ENCODE measurements around the gene FAF2.

FAF2 gene

DNA sequence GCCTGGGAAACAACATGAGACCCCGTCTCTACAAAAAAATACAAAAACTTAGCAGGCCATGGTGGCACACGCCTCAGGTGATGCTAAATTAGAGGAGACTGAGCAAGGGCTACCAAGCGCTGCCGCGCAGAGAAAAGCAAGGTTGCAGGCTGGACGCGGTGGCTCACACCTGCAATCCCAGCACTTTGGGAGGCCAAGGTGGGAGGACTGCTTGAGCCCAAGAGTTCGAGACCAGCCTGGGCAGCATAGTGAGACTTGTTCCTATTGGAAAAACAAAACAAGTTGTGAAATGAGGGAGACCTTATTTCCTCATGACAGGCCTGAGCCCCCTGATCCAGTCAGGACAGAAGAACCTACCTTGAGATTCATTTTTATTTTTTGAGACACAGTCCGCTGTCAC is 77.5 kb downstream of the FAF2 start:
- ATAC-seq (no peak), DNase-seq (ENCODE audit: low spot score in 2 of 2) (no peak)
- no peaks in the 10 kb centered on the region for H3K9me3 Mint-ChIP-seq
- H3K4me3 Mint-ChIP-seq, result no peak overlapping the region
- H3K36me3 Mint-ChIP-seq, result peaks cover 31% of the 10 kb centered on the region
- peaks cover 29% of the 10 kb centered on the region for H3K4me1 Mint-ChIP-seq
- no peak overlapping the region for H3K27ac Mint-ChIP-seq

GRCh38 chr5:176526462-176526861 is 78.3 kb downstream of the FAF2 start:
- Mint-ChIP-seq H3K4me3 (no peak overlapping the region), H3K27ac (no peak overlapping the region), H3K9me3 (no peaks in the 10 kb centered on the region), H3K4me1 (peaks cover 32% of the 10 kb centered on the region), H3K36me3 (peaks cover 38% of the 10 kb centered on the region)
- ATAC-seq, result no peak
- DNase-seq (ENCODE audit: low spot score in 2 of 2), result no peak

DNA sequence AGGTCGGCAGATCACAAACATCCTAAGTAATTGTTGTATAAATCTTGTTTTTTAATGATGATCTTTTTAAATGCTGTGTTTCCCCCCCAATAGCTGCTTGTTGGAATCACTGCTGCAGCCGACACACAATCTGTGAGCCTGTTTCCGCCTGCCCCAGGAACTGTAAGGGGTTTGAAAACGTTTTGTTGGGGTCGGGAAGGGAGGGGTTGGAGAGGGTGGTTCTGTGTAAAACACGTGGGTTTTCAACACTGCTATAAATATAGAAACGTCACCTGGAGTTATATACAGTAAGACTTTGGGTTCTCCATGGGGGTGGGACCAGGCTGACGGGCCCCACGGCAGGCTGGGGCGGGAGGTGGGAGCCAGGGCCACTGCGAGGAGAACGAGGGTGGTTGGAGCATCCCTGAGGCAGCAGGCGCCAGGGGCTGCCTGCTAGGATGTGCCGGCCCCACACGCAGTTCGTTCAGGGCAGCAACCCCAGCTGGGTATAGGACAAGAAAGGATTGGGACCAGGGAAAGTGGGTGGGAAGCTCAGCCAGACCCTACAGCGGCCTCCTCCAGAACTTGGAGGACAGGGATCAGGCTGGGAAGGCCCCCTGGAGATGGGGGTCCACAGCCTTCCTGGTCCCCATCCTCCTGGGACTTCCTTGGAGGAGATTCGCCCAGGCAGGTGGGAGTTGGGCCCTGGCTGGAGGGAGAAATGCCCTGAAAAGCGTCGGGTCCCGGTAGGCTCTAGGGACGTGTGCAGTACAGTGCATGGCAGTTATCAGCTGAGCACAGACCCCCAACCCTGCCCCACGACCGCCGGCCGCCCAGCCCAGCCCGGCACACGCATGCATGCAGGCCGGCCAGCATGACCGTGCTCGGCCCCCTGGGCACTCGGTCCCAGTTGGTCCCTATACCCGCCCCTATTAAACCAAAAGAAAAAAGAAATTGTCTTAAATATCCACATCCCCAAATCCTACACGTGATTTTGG is 79.3 kb downstream of the FAF2 start:
- Mint-ChIP-seq H3K27ac (peak overlapping the region; percentile 12), H3K36me3 (peaks cover 42% of the 10 kb centered on the region), H3K4me1 (peaks cover 36% of the 10 kb centered on the region), H3K4me3 (no peak overlapping the region), H3K9me3 (no peaks in the 10 kb centered on the region)
- no peak for ATAC-seq
- no peak for DNase-seq (ENCODE audit: low spot score in 2 of 2)

- no peak for ATAC-seq
- Mint-ChIP-seq H3K4me3 (no peak overlapping the region), H3K27ac (peak overlapping the region; percentile 12), H3K9me3 (no peaks in the 10 kb centered on the region), H3K4me1 (peaks cover 36% of the 10 kb centered on the region), H3K36me3 (peaks cover 50% of the 10 kb centered on the region)
- DNase-seq (ENCODE audit: low spot score in 2 of 2), result no peak
Measured at GRCh38 chr5:176528301-176528700, 80.1 kb downstream of the FAF2 start.

DNA sequence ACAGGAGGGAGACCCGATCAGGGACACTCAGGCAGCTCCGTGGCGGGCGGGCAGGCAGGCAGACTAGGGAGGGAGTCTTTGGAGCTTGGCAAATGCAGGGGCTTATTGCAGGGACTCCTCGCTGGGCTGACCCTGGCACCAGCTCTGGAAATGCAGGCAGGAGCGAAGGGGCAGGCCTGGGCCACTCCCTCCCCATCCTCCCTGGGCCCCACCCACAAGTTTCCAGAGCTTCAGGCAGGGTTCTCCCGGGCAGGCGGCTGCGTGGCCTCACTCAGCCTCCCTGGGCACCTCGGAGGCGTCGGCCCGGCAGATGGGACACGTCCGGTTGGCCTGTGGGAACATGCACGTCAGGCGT is 80.6 kb downstream of the FAF2 start:
- no peak overlapping the region for H3K4me3 Mint-ChIP-seq

DNA sequence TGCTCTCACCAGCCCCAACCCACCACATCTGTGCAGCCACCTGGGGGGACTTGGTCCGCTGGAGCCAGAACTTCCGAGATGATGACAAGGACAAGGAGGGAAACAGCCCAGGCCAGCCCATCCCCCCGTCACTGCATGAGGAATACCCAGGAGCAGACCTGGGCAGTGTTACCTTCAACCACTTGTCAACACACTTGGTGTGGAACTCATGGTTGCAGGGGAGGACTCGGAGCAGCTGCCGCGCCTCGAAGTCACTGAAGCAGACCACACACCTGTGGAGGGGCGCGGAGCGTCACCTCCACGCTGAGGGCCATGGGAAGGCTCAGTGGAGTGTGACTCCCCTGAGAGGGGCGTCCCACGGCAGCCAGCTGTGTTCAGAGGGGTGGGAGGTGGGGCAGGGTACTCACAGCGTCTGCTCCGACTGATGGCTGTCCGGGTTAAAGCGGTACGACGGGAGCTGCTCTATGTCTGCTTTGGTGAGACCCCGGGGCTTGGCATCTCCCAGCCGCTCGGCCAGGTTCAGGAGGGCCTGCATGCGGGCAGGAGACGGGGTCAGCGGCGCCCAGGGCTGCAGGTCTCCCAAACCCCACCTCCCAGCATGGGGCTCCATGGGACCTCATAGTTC is 81.0 kb downstream of the FAF2 start:
- DNase-seq (ENCODE audit: low spot score in 2 of 2), result no peak
- peak overlapping the region; percentile 88 for H3K27ac Mint-ChIP-seq
- ATAC-seq, result no peak
- H3K4me3 Mint-ChIP-seq, result peak overlapping the region; percentile 67
- peaks cover 59% of the 10 kb centered on the region for H3K36me3 Mint-ChIP-seq
- no peaks in the 10 kb centered on the region for H3K9me3 Mint-ChIP-seq
- H3K4me1 Mint-ChIP-seq, result peaks cover 42% of the 10 kb centered on the region

More for the DNA sequence above, 80.6 kb downstream of the FAF2 start:
- no peak for DNase-seq (ENCODE audit: low spot score in 2 of 2)
- no peak for ATAC-seq
- Mint-ChIP-seq H3K27ac (no peak overlapping the region), H3K36me3 (peaks cover 55% of the 10 kb centered on the region), H3K4me1 (peaks cover 37% of the 10 kb centered on the region), H3K9me3 (no peaks in the 10 kb centered on the region)

DNA sequence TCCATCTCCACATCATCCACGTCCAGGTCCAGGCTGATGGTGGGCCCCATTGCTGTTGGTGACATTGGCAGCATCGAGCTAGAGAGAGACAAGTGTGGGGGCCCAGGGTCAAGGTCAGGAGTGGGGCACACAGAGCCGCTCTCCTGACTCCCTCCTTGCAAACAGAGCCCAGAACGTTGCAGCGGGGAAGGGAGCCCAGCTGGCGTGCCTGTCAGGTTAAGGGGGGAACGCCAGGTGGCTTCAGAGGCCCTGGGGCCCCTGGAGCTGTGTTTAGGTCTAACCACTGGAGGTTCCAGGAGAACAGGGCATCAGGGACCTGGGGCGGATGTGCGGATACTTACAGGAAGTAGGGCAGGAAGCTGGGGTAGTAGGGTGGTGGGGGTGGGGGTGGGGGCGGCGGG is 81.6 kb downstream of the FAF2 start:
- Mint-ChIP-seq H3K4me3 (peak overlapping the region; percentile 67), H3K9me3 (no peaks in the 10 kb centered on the region), H3K27ac (peak overlapping the region; percentile 88), H3K4me1 (peaks cover 47% of the 10 kb centered on the region), H3K36me3 (peaks cover 65% of the 10 kb centered on the region)
- DNase-seq (ENCODE audit: low spot score in 2 of 2) (no peak), ATAC-seq (peak; percentile 14)

GRCh38 chr5:176530393-176530982 is 82.3 kb downstream of the FAF2 start:
- ATAC-seq (no peak), DNase-seq (ENCODE audit: low spot score in 2 of 2) (no peak)
- Mint-ChIP-seq H3K9me3 (no peaks in the 10 kb centered on the region), H3K4me1 (peaks cover 54% of the 10 kb centered on the region), H3K36me3 (peaks cover 72% of the 10 kb centered on the region), H3K27ac (peak overlapping the region; percentile 88), H3K4me3 (peak overlapping the region; percentile 67)

- peaks cover 62% of the 10 kb centered on the region for H3K4me1 Mint-ChIP-seq
- peak overlapping the region; percentile 67 for H3K4me3 Mint-ChIP-seq
- DNase-seq (ENCODE audit: low spot score in 2 of 2), result no peak
- H3K9me3 Mint-ChIP-seq, result no peaks in the 10 kb centered on the region
- peak overlapping the region; percentile 86 for H3K27ac Mint-ChIP-seq
- peaks cover 80% of the 10 kb centered on the region for H3K36me3 Mint-ChIP-seq
- ATAC-seq, result peak; percentile 61
Measured at GRCh38 chr5:176530983-176531901, 83.1 kb downstream of the FAF2 start.

- no peak for DNase-seq (ENCODE audit: low spot score in 2 of 2)
- Mint-ChIP-seq H3K4me1 (peaks cover 62% of the 10 kb centered on the region), H3K4me3 (peak overlapping the region; percentile 67), H3K36me3 (peaks cover 87% of the 10 kb centered on the region), H3K27ac (peak overlapping the region; percentile 86), H3K9me3 (no peaks in the 10 kb centered on the region)
- no peak for ATAC-seq
Measured at GRCh38 chr5:176531902-176532493, 83.8 kb downstream of the FAF2 start.

DNA sequence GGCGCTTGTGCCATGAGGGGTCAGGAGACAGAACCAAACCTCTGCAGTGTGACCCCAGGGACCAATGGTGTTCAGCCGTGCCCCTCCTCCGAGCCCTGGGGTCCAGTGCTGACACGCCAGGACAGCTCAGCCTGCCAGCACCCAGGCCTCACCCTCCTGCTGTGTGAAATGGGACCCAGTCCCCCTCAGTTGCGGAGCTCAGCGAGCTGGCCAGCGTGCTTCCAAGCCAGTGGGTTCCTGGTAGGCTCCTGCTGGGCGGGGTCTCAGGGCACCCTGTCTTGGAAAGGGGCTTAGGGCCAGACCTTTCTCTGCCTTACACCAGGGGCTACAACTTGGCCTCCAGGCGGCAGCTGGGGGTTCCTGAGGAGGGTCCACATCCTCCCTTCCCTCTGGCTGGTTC is 84.6 kb downstream of the FAF2 start:
- peaks cover 62% of the 10 kb centered on the region for H3K4me1 Mint-ChIP-seq
- peaks cover 87% of the 10 kb centered on the region for H3K36me3 Mint-ChIP-seq
- peak overlapping the region; percentile 93 for H3K4me3 Mint-ChIP-seq
- peak overlapping the region; percentile 97 for H3K27ac Mint-ChIP-seq
- DNase-seq (ENCODE audit: low spot score in 2 of 2) (no peak), ATAC-seq (no peak)
- no peaks in the 10 kb centered on the region for H3K9me3 Mint-ChIP-seq

DNA sequence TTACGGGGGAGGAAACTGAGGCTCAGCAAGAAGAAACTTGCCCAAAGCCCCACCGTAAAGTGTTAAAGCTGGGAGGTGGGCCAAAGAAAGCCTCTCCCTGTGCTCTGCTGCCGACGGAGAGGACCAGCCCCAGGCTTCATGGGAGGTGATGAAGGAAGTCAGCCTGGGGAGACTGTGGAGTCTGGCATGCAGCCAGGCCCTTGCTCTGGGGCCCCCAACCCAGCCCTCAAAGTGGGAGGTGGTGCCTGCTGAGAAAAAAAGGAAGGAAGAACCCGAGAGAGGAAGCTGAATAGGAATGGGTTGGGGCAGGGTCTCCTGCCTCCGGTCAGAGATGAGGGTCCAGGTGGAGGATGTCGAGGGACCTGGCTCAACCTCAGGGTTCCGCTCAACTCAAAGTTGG is 85.2 kb downstream of the FAF2 start:
- Mint-ChIP-seq H3K36me3 (peaks cover 85% of the 10 kb centered on the region), H3K27ac (peak overlapping the region; percentile 97), H3K4me1 (peaks cover 64% of the 10 kb centered on the region), H3K4me3 (peak overlapping the region; percentile 93), H3K9me3 (no peaks in the 10 kb centered on the region)
- ATAC-seq, result no peak
- DNase-seq (ENCODE audit: low spot score in 2 of 2), result no peak

DNA sequence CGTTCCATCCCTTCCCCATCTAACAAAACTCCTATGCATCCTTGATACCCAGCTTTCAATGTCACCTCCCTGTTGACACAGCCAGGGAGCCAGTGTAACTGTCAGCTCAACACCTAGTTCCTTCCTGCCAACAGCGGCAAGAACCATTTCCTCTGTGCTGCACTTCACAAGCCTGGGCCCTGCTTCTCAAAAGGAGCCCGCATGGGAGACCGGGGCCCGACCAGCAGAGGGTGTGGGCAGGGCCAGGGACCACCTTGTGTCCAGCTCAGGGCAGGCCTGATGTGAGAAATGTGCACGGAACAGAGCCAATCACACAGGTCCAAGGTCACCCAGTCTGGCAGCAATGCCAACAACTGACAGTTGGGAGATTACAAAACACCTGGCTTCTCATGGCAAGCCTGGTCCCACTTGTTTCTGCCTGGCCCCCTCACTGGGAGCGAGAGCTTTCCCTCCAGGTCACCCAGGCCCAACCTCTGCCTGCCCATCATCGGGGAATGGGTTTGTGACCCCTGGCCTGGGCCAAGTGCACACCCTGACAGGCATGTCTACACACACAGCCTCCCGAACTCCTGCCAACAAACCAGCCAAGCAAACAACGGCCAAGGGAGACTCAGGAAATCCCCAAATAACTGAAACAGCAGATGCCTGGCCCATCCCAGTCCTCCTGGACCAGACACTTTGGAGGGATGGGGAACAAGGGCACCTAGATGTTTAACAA is 85.9 kb downstream of the FAF2 start:
- H3K4me1 Mint-ChIP-seq, result peaks cover 63% of the 10 kb centered on the region
- peaks cover 78% of the 10 kb centered on the region for H3K36me3 Mint-ChIP-seq
- no peaks in the 10 kb centered on the region for H3K9me3 Mint-ChIP-seq
- peak overlapping the region; percentile 93 for H3K4me3 Mint-ChIP-seq
- peak overlapping the region; percentile 97 for H3K27ac Mint-ChIP-seq
- DNase-seq (ENCODE audit: low spot score in 2 of 2) (peak in 1 of 2 donors; percentile 73), ATAC-seq (no peak)

DNA sequence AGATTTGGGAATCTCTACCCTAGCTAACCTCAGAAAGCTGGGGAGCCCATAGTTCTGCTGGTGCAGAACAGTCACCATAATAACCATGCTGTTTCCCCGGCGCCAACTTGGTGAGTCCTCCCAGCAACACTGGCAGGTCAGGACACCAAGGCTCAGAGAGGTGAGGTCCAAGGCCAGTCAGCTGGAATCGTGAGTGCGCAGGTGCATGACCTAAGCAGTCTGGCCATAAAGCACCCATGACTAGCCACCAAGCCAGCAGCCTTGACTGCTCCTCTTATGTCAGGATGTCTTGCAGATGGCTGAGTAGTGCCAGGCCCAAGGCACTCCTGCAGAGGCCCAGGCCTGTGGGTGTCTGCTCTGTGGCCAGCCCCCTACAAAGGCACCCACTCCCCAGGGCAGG is 86.5 kb downstream of the FAF2 start:
- no peaks in the 10 kb centered on the region for H3K9me3 Mint-ChIP-seq
- H3K36me3 Mint-ChIP-seq, result peaks cover 72% of the 10 kb centered on the region
- DNase-seq (ENCODE audit: low spot score in 2 of 2) (no peak), ATAC-seq (no peak)
- peaks cover 60% of the 10 kb centered on the region for H3K4me1 Mint-ChIP-seq
- H3K27ac Mint-ChIP-seq, result peak overlapping the region; percentile 97
- H3K4me3 Mint-ChIP-seq, result peak overlapping the region; percentile 93

All from stimulated activated effector memory CD8-positive, alpha-beta T cell treated with anti-CD3 and anti-CD28 coated beads, Interleukin-12 subunit alpha, Interleukin-12 subunit beta, amount 100 ng/mL, for 72 hours (primary cell).